Activated naive CD8-positive, alpha-beta T cell treated with anti-CD3 and anti-CD28 coated beads, Interleukin-2, amount 50 U/mL, for 16 hours (primary cell): ENCODE data around the gene CDH2.

Experiments
- DNase-seq: peaks from one replicate; pipeline ENCODE4 v3.0.0-alpha.2; 2020; ENCODE audit warnings: low read depth, low spot score

The CDH2 gene

DNA sequence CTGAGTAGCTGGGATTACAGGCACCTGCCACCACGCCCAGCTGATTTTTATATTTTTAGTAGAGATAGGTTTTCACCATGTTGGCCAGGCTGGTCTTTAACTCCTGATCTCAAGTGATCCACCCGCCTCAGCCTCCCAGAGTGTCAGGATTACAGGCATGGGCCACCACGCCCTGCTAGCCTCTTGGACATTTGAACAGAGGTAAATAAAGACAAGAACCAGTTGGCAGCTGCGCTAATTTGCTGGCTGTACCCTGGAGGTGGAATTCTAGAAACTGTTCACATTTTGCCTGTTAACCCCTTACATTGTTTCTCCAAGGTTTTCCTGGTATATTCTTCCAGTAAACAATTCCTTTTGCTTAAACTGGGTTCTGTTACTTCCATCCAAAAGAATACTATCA, 132.9 kb downstream of the CDH2 start:
- no peak for DNase-seq

DNA sequence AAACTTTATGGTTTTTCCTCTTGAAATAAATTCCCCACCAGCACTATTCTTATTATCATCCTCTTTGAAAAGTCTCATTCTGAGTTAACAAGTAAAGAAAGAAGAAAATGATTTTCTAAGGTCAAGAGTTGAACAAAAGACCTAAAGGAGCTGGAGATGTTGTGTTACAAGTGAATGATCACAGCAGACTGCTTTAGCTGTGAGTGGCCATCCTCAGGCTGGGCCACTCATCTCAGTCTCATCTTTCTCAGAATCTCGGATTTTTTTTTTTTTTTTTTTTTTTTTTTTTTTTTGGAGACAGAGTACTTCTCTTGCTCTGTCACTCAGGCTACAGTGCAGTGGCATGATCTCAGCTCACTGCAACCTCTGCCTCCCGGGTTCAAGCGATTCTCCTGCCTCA, 133.3 kb downstream of the CDH2 start:
- DNase-seq = no peak

DNA sequence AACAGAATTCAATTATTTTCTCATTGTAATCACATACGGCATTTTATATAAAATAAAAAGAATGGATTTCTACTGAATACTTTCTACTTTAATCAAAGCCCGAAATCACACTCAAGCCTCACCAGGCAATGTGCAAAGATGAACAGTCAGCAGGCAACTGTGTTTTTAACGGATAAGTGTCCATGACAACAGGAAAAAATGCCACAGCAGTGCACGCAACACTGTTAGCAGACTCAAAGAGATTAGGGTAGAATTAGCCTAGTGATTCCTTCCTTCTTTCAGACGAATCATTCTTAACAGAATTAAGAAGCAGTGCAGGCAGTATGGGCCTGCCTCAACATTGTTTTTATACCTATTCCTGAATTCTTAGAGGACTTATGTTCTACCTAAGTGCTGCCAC, 135.6 kb downstream of the CDH2 start:
- DNase-seq = no peak

DNA sequence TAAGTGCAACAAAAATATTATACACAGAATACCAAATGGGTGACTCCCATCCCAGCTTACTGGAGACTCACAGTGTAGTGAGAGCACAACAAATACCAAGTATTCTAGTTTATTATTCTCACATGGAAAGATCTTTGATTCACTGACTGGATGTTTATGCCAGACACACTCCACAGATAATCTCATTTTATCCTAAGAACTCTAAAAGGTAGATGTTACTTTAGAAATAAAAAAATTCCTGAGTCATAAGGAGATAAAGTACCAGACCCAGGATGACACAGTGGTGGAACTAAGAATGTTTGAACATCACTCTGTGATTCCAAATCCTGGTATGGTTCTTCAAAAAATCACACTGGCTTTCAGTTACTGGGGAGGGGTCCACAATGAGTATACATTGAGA, 136.2 kb downstream of the CDH2 start:
- DNase-seq = no peak

DNA sequence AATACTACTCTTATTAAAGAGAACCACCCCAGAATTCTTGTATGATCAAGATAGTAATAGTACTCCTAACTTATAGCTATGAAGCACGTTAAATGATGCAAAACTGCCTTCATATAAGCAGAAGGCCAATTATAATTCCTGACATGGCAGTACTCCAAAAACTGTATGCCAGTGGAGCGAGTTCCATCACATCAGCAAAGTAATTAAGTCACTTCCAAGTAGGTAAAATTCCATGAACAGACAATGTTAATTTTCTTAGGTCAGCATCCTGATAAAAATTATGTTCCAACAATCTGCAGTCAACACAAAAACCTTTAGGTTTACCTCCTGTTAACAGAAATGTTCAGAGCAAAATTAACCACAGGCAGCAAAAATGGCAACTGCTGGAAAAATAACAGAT, 136.7 kb downstream of the CDH2 start:
- DNase-seq = no peak

DNA sequence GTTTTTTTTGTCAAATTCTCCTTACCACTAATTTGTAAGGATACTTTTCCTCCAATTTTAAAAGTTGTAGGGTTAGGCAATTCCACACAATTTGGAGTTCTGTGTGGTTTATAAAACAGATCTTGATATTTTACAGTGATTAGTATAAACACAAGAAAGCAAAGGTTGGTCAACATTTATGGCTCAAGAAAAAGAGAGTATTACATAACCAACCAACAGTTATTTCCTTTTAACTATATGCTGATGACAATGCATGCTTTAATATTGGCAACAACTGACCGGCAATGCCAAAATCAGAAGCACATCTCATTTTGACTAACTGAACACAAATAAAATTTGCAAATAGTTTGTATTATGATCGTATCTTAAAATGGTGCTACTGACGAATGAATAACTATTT, 137.2 kb downstream of the CDH2 start:
- DNase-seq = no peak

DNA sequence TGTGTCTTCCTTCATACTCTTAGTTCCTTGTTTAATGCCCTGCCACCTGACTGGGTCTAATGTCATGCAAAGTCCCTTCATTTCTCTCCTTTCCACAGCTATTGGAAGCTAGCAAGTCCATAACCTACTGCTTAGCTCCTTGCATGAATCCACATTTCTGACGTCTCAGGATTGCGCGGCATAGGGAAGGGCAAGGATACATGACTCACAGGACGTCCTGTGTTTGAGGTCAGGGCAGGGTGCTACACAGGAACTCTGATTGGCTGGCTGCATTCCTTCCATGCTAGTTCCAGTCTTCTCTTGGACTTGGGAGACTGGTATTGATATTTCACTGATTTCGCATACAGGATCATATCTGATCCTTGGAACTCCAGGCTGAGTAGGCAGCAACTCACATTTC, 137.9 kb downstream of the CDH2 start:
- no peak for DNase-seq

DNA sequence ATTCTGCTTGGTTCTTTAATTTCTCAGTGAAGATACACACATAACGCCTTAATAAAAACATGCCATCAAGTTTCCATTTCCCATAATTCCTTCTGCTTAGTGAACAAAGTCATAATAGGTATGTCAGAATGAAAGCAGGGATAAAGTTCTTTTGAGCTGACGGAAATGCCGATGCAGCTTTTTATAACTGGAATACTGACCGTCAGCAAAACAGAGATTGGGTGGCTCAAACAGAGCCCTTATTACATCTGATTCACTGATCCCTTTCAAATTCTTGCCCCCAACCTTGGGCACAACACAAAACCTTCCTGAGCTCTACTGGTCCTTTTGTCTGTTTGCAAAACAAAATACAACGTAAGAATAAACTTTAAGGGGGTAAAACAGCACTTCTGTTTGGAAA, 140.4 kb downstream of the CDH2 start:
- no peak for DNase-seq

DNA sequence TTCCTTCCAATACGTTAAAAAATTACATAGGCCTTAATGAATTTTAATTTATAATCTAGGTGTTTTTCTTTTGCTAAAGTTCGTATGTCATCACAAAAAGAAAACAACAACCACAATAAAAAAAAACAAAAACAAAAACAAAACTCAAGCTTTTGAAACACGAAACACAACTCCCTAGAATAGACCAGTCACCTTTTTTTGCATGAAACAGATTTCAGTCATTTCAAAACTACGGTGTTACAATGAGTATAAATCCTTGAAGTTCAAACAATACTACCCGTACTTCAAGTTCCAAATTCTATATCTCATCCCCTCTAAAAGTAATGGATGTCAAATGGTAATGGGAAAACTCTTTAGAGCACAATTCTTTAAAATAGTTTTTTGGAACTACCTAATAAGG, 142.4 kb downstream of the CDH2 start:
- DNase-seq = no peak

DNA sequence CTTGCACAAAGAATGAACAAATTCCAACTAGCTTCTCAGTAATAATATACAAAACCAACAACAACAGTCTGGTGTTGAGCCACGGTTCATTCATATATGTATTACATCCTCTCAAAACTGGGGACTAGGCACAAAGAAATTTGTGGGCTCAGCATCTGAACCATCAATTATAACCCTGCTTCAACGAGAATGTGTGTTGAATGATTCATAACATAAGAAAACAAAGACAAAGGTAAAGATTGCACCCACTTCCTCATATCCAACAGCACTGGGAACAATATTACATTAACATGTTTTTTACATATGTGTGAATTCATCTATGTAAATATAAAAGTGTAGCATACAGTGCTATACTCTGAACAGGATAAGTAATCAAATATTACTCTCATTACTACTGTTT, 144.8 kb downstream of the CDH2 start:
- DNase-seq = no peak

DNA sequence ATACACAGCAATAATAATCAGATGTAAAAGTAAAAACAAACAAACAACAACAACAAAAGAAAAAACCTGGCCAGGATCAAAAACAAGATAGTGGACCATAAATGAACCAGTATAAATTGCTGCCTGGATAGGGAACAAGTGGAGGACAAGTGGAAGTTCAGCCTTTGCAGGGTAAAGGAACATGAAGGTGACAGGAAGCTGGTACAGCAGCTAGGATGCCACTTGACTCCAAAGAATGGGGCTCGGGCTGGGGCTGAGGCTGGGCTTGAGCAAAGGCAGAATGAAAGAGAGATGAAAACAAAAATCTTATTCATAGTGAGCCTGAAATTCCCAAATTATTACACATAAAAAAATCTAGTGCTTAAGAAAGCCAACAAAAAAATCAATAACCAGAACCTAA, 146.5 kb downstream of the CDH2 start:
- no peak for DNase-seq

DNA sequence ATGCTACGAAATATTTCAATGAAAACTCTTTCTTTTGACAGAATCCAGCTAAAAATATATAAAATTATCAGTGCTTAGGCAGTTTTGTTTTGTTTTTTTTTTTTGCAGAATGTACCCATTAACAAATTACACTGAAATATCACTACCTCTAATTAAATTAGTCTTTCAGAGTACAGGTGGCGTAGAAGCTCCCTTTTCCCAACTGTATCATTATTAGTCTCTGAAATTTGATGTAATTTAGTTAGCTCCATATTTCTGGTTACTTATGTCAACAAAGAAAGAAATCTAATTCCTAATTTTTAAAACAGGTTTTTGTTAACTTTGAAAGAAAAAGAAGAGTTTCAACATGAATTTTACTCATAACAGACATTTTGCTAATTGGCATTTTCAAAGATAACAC, 149.2 kb downstream of the CDH2 start:
- DNase-seq = no peak

DNA sequence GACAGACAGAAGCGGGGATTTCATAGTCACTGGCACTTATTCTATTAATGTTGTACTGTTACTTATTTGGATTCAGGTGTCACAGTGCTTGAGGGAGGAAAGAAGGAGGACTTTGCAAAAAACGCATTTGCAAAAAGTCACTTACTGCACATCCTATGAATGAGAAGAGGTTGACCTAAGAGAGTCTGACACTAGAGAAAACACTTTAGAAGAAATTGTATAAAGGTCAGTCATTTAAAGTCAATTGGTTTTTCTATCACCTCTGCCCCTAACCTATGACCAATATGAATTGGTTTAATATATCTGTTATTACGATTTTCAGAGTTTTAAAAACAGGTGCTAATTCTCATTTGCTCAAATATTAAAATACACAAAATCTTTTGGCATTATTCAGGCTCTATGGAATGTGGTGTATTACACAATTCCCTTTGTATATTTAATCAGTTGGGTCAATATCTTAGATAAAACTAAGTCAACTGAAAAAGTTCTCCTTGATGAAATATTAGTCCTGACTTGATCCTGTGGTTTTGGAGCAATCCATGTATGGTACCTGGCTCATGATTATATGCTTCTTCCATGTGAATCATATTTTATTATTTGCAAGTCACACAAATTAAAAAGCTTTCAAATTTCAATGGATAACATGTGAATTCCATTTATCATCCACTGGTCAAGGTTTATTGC, 157.4 kb downstream of the CDH2 start:
- no peak for DNase-seq

DNA sequence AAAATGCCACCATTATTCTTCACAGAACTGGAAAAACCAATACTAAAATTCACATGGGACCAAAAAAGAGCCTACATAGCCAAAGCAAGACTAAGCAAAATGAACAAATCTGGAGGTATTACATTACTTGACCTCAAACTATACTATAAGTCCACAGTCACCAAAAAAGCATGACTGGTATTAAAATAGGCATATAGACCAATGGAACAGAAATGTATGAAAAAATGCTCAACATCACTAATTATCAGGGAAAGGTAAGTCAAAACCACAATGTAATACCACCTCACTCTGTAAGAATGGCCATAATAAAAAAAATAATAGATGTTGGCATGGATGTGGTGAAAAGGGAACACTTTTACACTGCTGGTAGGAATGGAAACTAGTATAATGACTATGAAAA, 158.6 kb downstream of the CDH2 start:
- no peak for DNase-seq

DNA sequence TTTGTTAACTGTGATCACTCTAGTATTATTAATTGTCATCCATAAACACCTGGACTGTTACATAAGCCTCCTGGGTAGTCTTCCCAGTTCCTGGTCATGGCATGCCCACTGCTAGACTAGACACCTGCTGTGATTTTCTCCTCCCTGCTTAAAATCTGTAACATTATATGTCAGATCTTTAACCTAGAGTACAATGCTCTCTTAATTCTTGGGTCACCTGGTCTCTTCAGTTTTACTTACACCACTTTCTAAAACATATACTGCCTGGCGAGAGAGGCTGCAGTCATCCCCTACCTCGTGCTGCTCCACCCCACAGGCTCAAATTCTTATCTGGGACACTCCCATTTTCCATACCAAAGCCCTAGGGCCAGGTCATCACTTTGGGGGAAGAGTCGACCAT, 161.3 kb downstream of the CDH2 start:
- no peak for DNase-seq

DNA sequence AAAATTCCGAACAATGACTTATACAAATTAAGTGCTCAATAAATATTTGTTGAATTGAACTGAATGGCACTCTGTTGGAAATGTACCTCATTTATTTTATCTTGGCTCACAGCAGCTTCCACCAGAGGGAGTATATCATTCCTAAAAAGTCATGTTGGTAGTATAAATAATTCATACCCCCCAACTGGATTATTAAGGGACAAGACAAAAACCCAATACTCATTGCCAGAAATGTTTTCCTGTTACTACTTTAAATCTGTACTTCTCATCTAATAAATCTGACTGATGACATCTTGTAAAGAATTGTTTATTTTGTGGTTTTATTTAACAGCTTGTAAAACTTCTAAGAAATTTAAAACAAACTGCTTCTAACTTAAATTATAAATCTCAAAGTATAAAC, 163.9 kb downstream of the CDH2 start:
- no peak for DNase-seq

DNA sequence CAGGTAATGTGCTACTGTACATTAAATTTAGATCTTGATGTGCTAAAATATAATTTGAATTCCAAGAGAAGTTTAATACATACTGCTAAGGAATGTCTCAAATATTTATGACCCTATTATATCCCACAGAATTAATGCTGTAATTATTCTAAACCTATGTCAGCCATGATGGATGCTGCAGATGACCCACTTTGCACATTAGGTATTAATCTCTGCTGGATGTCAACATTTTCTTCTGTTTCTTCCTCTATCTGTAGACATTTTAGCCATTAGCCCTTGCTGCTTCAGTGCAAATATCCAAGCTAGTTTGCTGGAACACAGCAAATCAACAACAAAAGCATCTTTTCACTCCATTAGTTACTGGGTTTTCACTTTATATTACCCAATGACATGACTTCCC, 164.6 kb downstream of the CDH2 start:
- no peak for DNase-seq

DNA sequence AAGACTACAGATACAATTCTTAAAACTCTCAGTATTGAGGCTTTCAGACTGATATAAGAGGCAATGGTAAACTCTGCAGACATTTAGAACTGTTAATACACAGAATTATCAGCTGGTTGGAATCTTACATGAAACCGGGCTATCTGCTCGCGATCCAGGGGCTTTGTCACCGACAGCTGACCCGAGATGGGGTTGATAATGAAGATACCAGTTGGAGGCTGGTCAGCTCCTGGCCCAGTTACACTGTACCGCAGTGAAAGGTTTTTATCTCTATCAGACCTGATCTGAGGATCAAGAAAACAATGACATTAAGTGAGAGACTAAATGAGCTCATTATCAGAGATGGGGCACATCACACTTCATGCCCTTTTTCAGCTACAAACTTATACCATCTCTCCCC, 167.3 kb downstream of the CDH2 start:
- DNase-seq = no peak

DNA sequence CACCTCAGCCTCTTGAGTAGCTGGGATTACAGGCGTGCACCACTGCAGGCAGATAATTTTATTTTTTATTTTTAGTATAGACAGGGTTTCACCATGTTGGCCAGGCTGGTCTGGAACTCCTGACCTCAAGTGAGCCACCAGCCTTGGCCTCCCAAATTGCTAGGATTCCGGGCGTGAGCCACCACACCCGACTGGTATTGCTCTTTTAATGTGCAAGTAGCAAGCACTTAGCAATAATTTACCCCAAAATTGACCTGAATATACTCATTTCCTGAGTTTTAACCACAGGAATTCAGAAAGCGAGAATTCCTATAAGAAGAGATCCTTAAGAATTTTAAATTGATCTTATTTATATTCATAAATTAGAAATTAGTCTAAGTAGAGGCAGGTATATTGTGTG, 169.1 kb downstream of the CDH2 start:
- DNase-seq = no peak

DNA sequence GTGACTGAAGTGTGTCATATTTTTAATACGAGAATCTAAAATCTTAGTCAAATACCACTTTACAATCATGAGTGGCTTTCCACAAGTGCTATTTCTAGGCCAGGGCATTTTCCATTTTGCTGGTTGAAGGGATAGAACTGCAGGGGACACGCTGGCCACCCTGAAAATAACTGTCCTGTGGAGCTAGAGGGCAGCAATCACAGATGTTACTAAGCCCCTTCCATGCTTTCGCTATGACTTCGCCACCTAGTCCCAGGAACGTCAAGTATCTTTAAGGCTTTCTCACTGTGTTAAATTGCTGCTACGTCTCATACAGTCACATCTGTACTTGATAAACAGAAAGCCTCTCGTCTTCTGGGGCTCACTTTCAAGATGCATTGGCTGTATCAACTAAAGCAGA, 171.8 kb downstream of the CDH2 start:
- no peak for DNase-seq

DNA sequence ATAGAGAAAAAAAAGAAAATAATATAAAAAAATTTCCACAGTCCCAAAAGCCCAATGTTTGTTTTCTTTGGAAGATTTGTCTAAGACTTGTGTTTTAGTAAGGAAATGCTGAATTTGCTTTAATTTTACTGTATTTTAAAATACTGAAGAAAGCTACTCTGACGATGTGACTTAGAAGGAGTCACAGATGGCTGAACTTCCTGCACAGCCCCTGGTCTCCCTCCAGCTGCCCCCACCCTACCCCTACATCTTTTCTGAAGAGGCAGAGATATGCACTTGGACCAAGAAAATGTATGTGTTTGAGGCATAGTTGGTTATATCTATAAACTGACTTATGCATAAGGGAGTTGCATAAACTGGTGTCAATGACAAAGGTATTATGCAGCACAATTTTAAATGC, 172.3 kb downstream of the CDH2 start:
- no peak for DNase-seq

DNA sequence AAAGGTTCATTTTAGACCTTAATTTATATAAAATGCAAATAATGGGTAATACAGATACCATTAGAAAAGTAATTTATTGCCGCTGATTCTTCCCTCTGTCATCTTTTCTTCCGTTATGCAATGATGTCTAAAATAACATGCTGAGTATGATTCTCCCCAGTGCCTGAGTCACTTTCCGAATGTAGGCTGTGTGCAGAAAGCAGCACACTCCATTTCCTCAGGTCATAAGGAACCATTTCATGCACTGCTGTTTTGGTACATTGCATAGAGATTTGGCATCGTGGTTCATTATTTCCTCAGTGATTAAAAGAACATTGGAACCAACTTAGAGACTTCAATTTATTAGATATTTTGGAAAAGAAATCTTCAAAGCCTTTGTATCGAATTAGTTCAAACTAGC, 173.5 kb downstream of the CDH2 start:
- DNase-seq = no peak

DNA sequence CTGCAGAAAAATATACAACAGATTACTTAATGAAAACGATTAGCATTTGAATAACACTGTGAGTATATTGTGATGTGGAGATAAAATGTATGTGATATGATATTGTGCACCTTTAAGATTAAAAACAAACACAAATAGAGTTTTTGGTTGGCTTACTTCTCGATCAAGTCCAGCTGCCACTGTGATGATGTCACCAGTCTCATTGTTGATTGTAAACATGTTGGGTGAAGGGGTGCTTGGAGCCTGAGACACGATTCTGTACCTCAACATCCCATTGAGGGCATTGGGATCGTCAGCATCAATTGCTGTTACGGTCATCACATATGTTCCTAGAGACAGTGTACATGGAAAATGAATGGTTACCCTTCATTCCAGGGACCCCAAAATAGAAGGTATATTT, 174.1 kb downstream of the CDH2 start:
- no peak for DNase-seq

DNA sequence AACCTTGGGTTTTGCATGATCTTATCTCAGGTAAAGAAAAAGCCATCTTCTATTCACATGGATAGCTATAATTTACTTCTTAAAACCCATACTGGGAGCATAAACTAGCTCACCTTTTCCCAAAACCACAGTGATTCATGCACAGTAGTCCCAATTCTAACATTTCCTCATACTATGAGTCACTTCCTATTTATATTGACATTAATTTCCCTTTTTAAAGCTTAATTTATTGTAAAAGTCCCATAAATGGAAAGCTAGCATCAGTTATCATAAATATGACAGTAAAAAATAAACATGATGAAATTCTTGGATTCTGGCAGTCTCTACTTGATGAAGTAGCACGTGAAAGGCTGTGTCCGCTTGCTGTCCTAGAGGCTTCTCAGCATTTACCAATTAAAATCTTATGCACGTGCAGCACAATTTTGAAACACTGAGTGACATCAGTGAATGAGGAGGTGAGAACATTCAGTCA, 180.1 kb downstream of the CDH2 start:
- DNase-seq = no peak
